Muscle of leg (tissue), 11 donors: Measurements from ENCODE around the gene ARHGEF2. TPM values are rescaled to one million over a fixed set of nuclear protein-coding genes. Genes with fewer than 3 reads are reported as not detected.

Experiments used
- DNase-seq: peaks from one replicate; pipeline ENCODE4 v3.0.0; 2013
- H3K27ac ChIP-seq: one replicate; pipeline ENCODE4 v1.5.1; 2013; ENCODE audit warnings: mild to moderate bottlenecking, low read length, control low read depth
- H3K27me3 ChIP-seq: one replicate; pipeline ENCODE4 v1.6.1; 2013; ENCODE audit warnings: low read length; ENCODE audit not compliant: control insufficient read depth, insufficient read depth
- H3K36me3 ChIP-seq: one replicate; pipeline ENCODE4 v1.6.1; 2013; ENCODE audit warnings: low read length; ENCODE audit not compliant: control insufficient read depth, insufficient read depth
- H3K4me1 ChIP-seq: one replicate; pipeline ENCODE4 v1.6.1; 2013; ENCODE audit warnings: low read length; ENCODE audit not compliant: control insufficient read depth, insufficient read depth
- H3K4me3 ChIP-seq: one replicate; pipeline ENCODE4 v1.5.1; 2013; ENCODE audit warnings: low read length, control low read depth
- H3K9me3 ChIP-seq: replicated peaks from 2 replicates; pipeline ENCODE4 v1.6.1; 2013; ENCODE audit warnings: low read depth, low read length; ENCODE audit not compliant: control insufficient read depth
- WGBS: methylation state at CpG from one replicate; pipeline ENCODE4 v1.1.5; 2013; ENCODE audit warnings: missing lambda C conversion rate; ENCODE audit not compliant: insufficient coverage; 5-methylcytosine and 5-hydroxymethylcytosine counted together
- polyA plus RNA-seq, 8 donors: library from polyadenylated mRNA; unstranded; fragments of 120-200 nt; gene quantifications; one replicate each; pipeline versions ENCODE4 v1.2.1 to v1.2.3, GENCODE V29; 2013; ENCODE audit warnings: inconsistent platforms in 1 of 8, low replicate concordance in 1 of 8; ENCODE audit not compliant: insufficient read length in 8 of 8, insufficient read depth in 1 of 8
- total RNA-seq: library from RNA; stranded (reverse); fragments of 120-200 nt; gene quantifications from one replicate; pipeline ENCODE4 v1.2.4, GENCODE V29; 2013

ARHGEF2 gene
- total and polyA plus RNA-seq, 9 donors: 100 to 153 (median 139) TPM

DNA sequence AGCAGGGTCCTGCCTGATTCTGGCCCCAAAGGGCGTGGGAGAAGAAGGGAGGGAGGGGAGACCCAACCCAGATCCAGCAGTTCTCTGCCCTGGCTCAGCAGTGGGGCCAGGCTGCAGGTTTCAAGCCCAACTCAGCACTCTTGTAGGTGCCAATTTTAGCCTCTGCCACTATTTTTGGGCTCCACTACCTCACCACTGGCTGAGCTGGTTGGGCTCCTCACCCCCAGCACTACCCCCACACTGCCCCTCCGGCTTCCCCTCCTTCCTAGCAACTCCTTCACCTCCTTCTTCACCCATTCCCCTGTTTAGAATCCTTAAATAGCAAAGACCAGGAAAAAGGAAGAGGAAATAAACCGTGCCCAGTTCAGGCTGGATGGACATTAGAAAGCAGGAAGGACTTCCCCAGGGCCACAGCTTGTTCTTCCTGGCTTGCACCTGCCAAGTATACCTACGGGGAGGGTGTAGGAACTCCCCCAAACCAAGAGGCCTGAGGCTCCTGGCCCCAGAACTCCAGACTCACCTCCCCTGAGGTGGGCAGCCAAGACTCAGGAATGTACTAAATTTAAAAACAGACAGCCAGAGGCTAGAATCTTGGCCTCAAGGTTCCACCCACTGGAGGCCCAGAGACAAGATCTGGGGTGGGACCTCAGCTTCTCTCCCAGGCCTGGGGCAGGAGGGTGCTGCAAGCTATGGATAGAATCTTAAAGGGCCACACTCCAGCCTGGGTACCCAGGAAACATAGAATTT is 1.4 kb upstream of the ARHGEF2 start:
- DNase-seq: peak; percentile 74
- H3K27me3 ChIP-seq: no peaks in the 10 kb centered on the region

DNA sequence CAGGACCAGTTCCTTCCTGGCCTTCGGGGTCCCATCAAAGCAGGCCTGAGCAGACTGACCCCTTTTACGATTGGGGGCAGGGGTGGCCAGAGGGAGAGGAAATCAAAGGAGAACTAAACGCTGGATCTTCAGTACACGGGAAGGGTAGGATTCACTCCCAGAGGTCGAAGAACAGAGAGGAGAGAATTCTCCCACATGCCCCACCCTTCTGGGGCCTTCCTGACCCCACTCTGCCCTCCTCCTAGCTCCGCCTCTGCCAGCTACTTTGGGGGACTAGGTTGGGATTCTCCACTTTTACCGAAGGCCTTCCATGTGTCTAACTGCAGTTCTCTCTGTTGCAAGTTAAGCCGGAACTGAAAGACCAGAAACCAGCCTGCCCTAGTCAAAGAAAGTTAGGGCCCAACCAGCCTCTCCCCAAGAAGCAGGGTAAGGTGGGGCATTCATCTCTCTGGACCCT is 654 bp upstream of the ARHGEF2 start:
- Histone ChIP-seq H3K4me3 (peak overlapping the region; percentile 93), H3K27me3 (no peaks in the 10 kb centered on the region), H3K9me3 (no peaks in the 10 kb centered on the region), H3K4me1 (peaks cover 88% of the 10 kb centered on the region), H3K27ac (peak overlapping the region; percentile 97), H3K36me3 (peaks cover 11% of the 10 kb centered on the region)
- DNase-seq: peak; percentile 67
- WGBS: 0% methylated on average over 4 of the region's 8 CpGs

More for the DNA sequence above, 1.4 kb upstream of the ARHGEF2 start:
- peak overlapping the region; percentile 97 for H3K27ac ChIP-seq
- H3K9me3 ChIP-seq: no peaks in the 10 kb centered on the region
- H3K4me3 ChIP-seq: peak overlapping the region; percentile 93
- H3K36me3 ChIP-seq: peaks cover 7% of the 10 kb centered on the region
- WGBS: no CpG with 5 or more reads among the region's 4 CpGs
- peaks cover 88% of the 10 kb centered on the region for H3K4me1 ChIP-seq

DNA sequence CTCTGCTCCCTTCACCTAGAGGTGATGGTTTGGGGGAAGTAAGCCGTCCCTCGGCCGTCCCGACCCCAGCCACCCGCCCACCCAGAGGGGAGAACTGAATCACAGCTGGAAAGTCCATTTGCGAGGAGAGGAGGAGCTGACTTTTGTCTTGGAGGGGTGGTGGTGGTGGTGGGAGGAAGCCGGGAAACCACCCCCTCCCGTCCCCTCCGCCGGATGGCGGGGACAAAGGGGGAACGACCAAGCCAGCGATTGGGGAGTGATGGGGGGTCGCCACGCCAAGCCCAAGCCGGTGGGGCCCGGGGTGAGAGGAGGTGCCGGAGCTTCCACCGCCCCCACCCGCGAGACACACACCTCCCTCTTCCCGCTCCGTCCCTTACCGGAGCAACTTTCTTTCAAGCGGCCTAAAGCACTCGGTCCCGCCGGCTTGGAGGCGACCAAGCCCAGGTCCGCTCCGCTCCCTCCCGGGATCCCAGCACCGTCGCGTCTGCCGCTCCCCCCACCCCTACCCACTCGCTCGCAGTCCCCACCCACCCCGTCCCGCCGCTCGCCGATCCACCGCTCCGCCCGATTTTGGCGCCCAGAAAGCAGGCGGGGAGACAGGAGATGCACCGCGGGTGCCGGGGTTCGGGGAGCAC is 540 bp downstream of the ARHGEF2 start:
- H3K4me1 ChIP-seq: peaks cover 87% of the 10 kb centered on the region
- peak; percentile 79 for DNase-seq
- H3K4me3 ChIP-seq: peak overlapping the region; percentile 93
- 0% methylated on average over 35 of the region's 52 CpGs for WGBS
- H3K9me3 ChIP-seq: no peaks in the 10 kb centered on the region
- peaks cover 19% of the 10 kb centered on the region for H3K36me3 ChIP-seq
- H3K27me3 ChIP-seq: no peaks in the 10 kb centered on the region
- peak overlapping the region; percentile 97 for H3K27ac ChIP-seq

DNA sequence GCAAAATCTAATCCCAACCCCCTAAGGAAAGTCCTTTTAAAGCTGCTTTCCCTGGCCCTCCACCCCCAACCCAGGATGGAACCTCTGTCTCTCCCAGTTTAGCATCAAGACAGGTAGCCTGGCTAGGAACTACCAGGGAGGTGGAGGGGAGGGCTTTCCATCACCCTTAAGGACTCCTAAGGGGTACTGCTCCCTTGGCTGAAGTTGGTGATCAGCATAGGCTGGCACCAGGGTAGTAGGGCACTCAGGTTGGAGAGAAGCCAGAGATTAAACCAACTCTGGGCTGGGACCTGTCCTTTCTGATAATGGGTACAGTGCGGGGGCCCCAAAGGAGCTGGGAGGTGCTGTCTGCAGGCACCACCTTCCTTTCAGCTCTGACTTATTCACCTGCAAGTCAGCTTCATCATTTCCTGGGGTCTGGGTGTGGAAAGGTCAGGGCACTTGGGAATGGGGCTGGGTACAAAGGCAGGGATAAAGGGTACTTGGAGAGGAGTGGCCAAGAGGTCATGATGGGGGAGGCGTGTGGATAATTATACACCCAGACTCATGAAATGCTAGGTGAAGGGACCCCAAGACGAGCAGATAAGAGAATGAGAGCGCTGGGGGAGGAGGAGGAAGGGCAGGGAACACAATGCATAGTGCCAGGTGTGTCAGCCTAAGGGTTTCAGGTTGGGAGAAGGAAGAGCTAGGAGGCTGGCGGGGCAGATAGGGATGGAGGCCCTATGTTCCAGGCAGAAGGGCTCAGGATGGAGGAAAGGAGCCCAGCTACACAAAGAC is 1.2 kb downstream of the ARHGEF2 start:
- 5% methylated on average over 4 of the region's 5 CpGs for WGBS
- Histone ChIP-seq H3K9me3 (no peaks in the 10 kb centered on the region), H3K27ac (peak overlapping the region; percentile 97), H3K27me3 (no peaks in the 10 kb centered on the region), H3K36me3 (peaks cover 25% of the 10 kb centered on the region), H3K4me1 (peaks cover 87% of the 10 kb centered on the region), H3K4me3 (peak overlapping the region; percentile 93)
- peak; percentile 27 for DNase-seq

- H3K9me3 ChIP-seq: no peaks in the 10 kb centered on the region
- H3K27ac ChIP-seq: peak overlapping the region; percentile 97
- peaks cover 87% of the 10 kb centered on the region for H3K4me1 ChIP-seq
- peaks cover 26% of the 10 kb centered on the region for H3K36me3 ChIP-seq
- WGBS: 2% methylated on average over 7 of the region's 14 CpGs
- peak overlapping the region; percentile 93 for H3K4me3 ChIP-seq
- DNase-seq: peak; percentile 87
- no peaks in the 10 kb centered on the region for H3K27me3 ChIP-seq
Measured at GRCh38 chr1:155976062-155976912, 2.1 kb downstream of the ARHGEF2 start.

- H3K36me3 ChIP-seq: peaks cover 27% of the 10 kb centered on the region
- H3K4me3 ChIP-seq: peak overlapping the region; percentile 93
- H3K9me3 ChIP-seq: no peaks in the 10 kb centered on the region
- DNase-seq: no peak
- H3K4me1 ChIP-seq: peaks cover 87% of the 10 kb centered on the region
- peak overlapping the region; percentile 97 for H3K27ac ChIP-seq
- WGBS: 11% methylated on average over 4 of the region's 4 CpGs
- no peaks in the 10 kb centered on the region for H3K27me3 ChIP-seq
Measured at GRCh38 chr1:155975375-155976061, 2.8 kb downstream of the ARHGEF2 start.

DNA sequence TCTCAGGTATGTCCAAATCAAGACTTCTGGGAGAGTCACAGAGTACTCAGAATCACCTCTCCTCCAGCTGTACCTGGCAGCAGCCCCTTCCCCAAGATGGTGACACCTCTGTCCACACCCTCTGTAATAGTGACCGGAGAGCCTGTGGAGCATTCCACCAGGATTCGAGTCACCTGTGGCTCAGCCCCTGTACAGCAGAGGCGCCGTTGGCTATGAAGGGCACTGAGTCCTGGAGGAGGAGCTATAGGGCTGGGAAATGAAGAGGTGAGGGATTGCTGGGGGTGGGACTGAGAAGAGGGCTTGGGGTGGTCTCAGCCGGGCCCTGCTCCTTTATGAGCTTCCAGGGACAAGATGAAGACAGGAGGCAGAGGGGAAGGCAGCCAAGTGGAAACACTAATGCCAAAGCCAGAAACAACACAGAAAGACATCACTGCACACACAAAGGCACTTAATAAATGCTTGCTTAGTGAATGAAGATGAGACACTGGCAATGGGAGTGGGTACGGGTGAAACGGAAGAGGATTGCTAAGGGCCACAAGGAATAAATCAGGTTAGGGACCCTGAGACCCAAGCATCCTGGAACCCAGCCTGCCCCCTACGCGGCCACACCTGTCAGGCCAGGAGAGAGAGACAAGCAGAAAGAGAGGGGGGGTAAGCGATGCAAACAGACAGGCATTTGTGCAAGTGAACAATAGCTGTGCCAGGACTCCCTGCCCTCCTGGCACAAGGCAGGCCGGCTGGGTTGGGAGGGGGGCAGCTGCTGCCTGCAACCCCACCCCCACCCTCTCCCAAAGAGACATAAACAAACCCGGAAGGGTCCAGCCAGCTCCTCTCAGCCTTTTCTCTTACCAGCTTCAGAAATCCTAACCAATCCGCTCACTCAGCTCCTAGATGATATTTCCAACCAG is 3.9 kb downstream of the ARHGEF2 start:
- Histone ChIP-seq H3K36me3 (peaks cover 37% of the 10 kb centered on the region), H3K27me3 (no peaks in the 10 kb centered on the region), H3K4me3 (peak overlapping the region; percentile 93), H3K27ac (peak overlapping the region; percentile 97), H3K4me1 (peaks cover 87% of the 10 kb centered on the region), H3K9me3 (no peaks in the 10 kb centered on the region)
- 31% methylated on average over 9 of the region's 13 CpGs for WGBS
- peak; percentile 78 for DNase-seq

DNA sequence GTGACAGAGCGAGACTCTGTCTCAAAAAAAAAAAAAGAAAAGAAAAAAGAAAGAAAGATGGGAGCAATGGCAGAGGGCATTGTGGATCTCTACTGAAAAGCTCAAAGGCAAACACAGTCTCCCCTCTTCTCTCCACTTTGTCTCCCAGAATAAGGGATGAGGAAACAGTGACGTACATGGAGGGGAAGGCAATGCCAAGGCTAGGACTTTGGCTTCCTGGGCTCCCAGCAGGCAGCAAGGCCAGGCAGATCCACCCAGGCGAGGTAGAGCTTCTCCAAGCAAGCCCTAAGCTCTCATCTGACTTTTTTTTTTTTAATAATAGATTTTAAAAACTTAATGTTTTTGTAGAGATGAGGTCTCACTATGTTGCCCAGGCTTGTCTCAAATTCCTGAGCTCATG is 4.6 kb downstream of the ARHGEF2 start:
- Histone ChIP-seq H3K9me3 (no peaks in the 10 kb centered on the region), H3K4me1 (peaks cover 87% of the 10 kb centered on the region), H3K36me3 (peaks cover 44% of the 10 kb centered on the region), H3K4me3 (no peak overlapping the region), H3K27me3 (no peaks in the 10 kb centered on the region), H3K27ac (peak overlapping the region; percentile 97)
- no peak for DNase-seq
- no CpG with 5 or more reads among the region's 3 CpGs for WGBS
